Measurements from ENCODE around the gene NAT10.

NAT10 gene

DNA sequence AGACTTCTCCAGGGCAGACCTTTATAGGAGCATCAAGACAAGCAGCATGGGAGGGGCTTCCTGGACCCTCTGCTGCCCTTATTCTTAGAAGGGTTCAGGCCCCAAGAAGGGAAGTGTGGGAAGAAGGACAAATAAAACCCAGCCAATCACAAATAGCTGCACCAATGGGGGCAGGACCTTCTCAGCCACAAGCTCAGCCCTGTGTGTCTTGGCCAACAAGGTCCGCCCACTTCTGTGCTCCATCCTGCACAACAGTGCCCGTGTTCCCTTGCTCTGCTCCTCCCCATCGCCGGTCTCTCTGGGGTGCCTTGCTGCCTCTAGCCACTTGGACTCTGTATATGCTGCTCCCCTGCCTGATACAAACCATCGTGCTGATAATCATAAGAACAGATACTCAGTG is 86.1 kb downstream of the NAT10 start:
- no peak for FAIRE-seq

DNA sequence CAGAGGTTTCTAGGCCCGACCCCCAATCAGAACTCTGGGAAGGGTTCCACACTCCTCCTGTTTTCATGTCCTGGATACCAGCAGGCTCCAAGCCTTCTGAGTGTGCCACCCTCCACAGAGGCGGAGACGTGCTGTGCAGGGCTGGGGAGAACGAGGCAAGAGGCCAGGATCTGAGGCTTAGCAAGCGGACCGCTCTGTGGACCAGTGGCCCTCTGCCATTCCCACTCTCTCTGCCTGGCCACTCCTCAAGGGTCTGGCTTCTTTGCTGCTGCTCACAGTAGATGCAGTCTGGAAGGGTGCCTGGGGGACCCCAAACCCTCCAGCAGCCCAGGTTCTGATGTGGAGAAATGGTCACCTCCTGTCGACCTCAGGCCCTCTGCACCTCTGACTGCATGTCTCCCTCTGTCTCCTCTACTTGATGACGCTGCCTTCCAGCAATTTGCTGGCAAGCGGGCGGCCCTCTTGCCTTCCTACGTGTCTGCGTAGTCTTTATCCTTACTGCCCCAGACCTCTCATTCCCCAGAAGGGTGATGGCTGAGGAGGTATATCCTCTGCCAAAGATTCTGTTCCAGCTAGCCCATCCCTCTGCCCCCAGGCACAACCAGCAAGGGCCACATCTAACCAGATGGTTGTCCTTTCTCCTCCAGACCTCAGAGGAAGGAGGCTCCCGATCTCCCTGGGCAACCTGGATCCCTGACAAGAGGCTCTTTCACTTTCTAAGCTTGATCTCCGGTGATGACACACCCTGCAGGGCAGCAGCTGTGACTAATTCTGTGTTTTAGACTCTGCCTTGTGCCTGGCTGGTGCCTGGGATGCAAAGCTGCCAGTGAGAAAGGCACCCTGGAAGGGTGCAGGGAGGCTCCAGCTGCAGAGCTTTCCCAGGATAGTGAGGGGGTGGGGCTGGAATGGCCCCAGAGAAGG is 87.3 kb downstream of the NAT10 start:
- no peak for FAIRE-seq

DNA sequence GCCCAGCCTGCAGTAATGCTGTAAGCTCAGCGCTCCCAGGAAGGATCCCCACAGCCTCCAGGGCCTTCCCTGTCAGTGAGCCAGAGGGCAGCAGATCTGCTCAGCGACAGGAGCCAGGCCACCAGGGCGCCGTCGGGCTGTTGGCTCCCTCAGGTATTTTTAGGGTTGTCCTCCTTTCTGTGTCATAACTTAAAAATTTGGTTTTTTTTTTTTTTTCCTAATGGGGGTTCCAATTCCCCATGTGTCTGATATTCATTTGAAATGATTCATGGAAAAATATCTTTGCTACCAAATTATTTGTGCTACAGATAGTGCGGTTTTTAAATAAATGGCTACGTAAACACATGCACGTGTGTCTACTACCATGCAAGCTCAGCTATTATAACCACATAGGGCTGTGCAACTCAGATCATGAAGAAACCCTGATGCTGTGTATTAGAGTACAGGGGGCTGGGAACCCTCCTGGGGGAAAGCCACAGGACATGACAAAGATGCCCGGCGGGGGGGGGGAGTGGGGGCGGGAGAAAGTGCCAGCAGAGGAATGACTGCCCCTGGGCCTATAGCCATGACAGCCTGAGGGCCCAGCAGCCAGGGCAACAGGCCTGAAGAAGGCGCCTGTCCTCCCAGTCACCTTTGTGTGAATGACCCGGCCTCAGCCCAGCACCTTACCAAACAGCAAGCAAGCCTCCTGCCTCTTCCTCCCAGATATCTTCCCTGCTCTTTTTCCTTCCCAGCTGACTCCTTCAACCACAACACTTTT is 89.3 kb downstream of the NAT10 start:
- no peak for FAIRE-seq
